ENCODE results near the gene CCL2. TPM values are rescaled to one million over a fixed set of nuclear protein-coding genes. Genes with fewer than 3 reads are reported as not detected.

The CCL2 gene
- total RNA-seq, 1 experiment from 2014 or later: not detected

GRCh38 chr17:34252095-34252443, 3.0 kb upstream of the CCL2 start:
- no peak overlapping the region for H3K4me2 ChIP-seq (ENCODE audit: low read depth, low read length, poor library complexity, severe bottlenecking)
- H3K27ac ChIP-seq (ENCODE audit: low read length): no peak overlapping the region

DNA sequence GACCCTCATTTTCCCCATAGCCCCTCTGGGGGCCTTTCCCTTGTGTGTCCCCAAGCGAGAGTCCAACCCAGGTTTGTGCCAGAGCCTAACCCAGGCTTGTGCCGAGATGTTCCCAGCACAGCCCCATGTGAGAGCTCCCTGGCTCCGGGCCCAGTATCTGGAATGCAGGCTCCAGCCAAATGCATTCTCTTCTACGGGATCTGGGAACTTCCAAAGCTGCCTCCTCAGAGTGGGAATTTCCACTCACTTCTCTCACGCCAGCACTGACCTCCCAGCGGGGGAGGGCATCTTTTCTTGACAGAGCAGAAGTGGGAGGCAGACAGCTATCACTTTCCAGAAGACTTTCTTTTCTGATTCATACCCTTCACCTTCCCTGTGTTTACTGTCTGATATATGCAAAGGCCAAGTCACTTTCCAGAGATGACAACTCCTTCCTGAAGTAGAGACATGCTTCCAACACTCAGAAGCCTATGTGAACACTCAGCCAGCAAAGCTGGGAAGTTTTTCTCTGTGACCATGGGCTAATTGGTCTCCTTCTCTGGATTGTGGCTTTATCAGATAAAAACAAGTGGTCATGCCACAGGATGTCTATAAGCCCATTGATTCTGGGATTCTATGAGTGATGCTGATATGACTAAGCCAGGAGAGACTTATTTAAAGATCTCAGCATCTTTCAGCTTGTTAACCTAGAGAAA, 2.5 kb upstream of the CCL2 start:
- Histone ChIP-seq H4K20me1 (ENCODE audit: insufficient read depth, low read depth, low read length) (no peaks in the 10 kb centered on the region), H3K27me3 (ENCODE audit: low read length) (no peaks in the 10 kb centered on the region), H3K79me2 (ENCODE audit: low read length) (no peaks in the 10 kb centered on the region), H3K4me1 (ENCODE audit: low read length) (no peaks in the 10 kb centered on the region), H2AFZ (ENCODE audit: low read length) (no peak overlapping the region), H3K4me2 (ENCODE audit: low read depth, low read length, poor library complexity, severe bottlenecking) (no peak overlapping the region), H3K4me3 (ENCODE audit: low read length) (no peak overlapping the region), H3K27ac (ENCODE audit: low read length) (no peak overlapping the region), H3K9me2 (replicated peaks; ENCODE audit: insufficient read depth, low read length) (no peaks in the 10 kb centered on the region), H3K36me3 (ENCODE audit: insufficient read depth, low read length) (no peaks in the 10 kb centered on the region), H3K9ac (ENCODE audit: low read length) (no peak overlapping the region), H3K9me3 (ENCODE audit: low read length) (no peaks in the 10 kb centered on the region)
- no peak for DNase-seq

More at GRCh38 chr17:34252095-34252443, 3.0 kb upstream of the CCL2 start:
- no peaks in the 10 kb centered on the region for H3K79me2 ChIP-seq (ENCODE audit: low read length)
- H3K9me2 ChIP-seq (replicated peaks; ENCODE audit: insufficient read depth, low read length): no peaks in the 10 kb centered on the region
- H3K27me3 ChIP-seq (ENCODE audit: low read length): no peaks in the 10 kb centered on the region
- H4K20me1 ChIP-seq (ENCODE audit: insufficient read depth, low read depth, low read length): no peaks in the 10 kb centered on the region
- H3K4me3 ChIP-seq (ENCODE audit: low read length): no peak overlapping the region
- no peak overlapping the region for H2AFZ ChIP-seq (ENCODE audit: low read length)
- no peaks in the 10 kb centered on the region for H3K36me3 ChIP-seq (ENCODE audit: insufficient read depth, low read length)
- H3K9me3 ChIP-seq (ENCODE audit: low read length): no peaks in the 10 kb centered on the region
- no peak overlapping the region for H3K9ac ChIP-seq (ENCODE audit: low read length)
- no peak for DNase-seq
- no peaks in the 10 kb centered on the region for H3K4me1 ChIP-seq (ENCODE audit: low read length)

GRCh38 chr17:34253139-34253525, 2.0 kb upstream of the CCL2 start:
- Histone ChIP-seq H3K4me2 (ENCODE audit: low read depth, low read length, poor library complexity, severe bottlenecking) (no peak overlapping the region), H3K27me3 (ENCODE audit: low read length) (no peaks in the 10 kb centered on the region), H2AFZ (ENCODE audit: low read length) (no peak overlapping the region), H3K79me2 (ENCODE audit: low read length) (no peaks in the 10 kb centered on the region), H3K9me3 (ENCODE audit: low read length) (no peaks in the 10 kb centered on the region), H3K36me3 (ENCODE audit: insufficient read depth, low read length) (no peaks in the 10 kb centered on the region), H3K9me2 (replicated peaks; ENCODE audit: insufficient read depth, low read length) (no peaks in the 10 kb centered on the region), H4K20me1 (ENCODE audit: insufficient read depth, low read depth, low read length) (no peaks in the 10 kb centered on the region), H3K27ac (ENCODE audit: low read length) (no peak overlapping the region), H3K4me3 (ENCODE audit: low read length) (no peak overlapping the region), H3K4me1 (ENCODE audit: low read length) (no peaks in the 10 kb centered on the region), H3K9ac (ENCODE audit: low read length) (no peak overlapping the region)
- DNase-seq: no peak

DNA sequence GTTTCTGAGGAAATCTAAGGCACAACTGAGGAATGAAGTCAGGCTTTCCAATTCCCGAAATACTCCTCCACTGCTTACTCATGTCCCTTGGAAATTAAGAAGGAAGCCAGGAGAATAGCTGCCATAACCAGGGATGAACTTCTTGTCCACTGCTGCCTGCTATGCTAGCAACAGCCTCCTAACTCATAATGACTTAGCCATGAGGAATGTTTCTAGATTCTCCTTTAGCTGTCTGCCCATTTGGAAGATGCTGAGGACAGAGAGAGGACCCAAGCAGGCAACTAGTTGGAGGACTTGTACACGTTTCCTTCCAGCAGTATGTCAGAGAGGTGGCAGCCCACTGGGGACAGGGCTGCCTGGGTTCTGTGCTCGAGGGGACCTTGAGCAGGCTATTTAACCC, 939 bp upstream of the CCL2 start:
- Histone ChIP-seq H3K9me3 (ENCODE audit: low read length) (no peaks in the 10 kb centered on the region), H2AFZ (ENCODE audit: low read length) (no peak overlapping the region), H3K4me2 (ENCODE audit: low read depth, low read length, poor library complexity, severe bottlenecking) (no peak overlapping the region), H3K36me3 (ENCODE audit: insufficient read depth, low read length) (no peaks in the 10 kb centered on the region), H3K9ac (ENCODE audit: low read length) (no peak overlapping the region), H3K27me3 (ENCODE audit: low read length) (no peaks in the 10 kb centered on the region), H3K4me1 (ENCODE audit: low read length) (no peaks in the 10 kb centered on the region), H4K20me1 (ENCODE audit: insufficient read depth, low read depth, low read length) (no peaks in the 10 kb centered on the region), H3K79me2 (ENCODE audit: low read length) (no peaks in the 10 kb centered on the region), H3K9me2 (replicated peaks; ENCODE audit: insufficient read depth, low read length) (no peaks in the 10 kb centered on the region), H3K4me3 (ENCODE audit: low read length) (no peak overlapping the region), H3K27ac (ENCODE audit: low read length) (no peak overlapping the region)
- no peak for DNase-seq

GRCh38 chr17:34255381-34255732, 272 bp downstream of the CCL2 start:
- no peak overlapping the region for H3K27ac ChIP-seq (ENCODE audit: low read length)
- no peak overlapping the region for H2AFZ ChIP-seq (ENCODE audit: low read length)
- no peaks in the 10 kb centered on the region for H3K36me3 ChIP-seq (ENCODE audit: insufficient read depth, low read length)
- no peak overlapping the region for H3K4me3 ChIP-seq (ENCODE audit: low read length)
- DNase-seq: no peak
- H3K79me2 ChIP-seq (ENCODE audit: low read length): no peaks in the 10 kb centered on the region
- H3K4me1 ChIP-seq (ENCODE audit: low read length): no peaks in the 10 kb centered on the region
- H3K9me3 ChIP-seq (ENCODE audit: low read length): no peaks in the 10 kb centered on the region
- H3K9me2 ChIP-seq (replicated peaks; ENCODE audit: insufficient read depth, low read length): no peaks in the 10 kb centered on the region
- H3K27me3 ChIP-seq (ENCODE audit: low read length): no peaks in the 10 kb centered on the region
- no peak overlapping the region for H3K4me2 ChIP-seq (ENCODE audit: low read depth, low read length, poor library complexity, severe bottlenecking)
- no peak overlapping the region for H3K9ac ChIP-seq (ENCODE audit: low read length)
- H4K20me1 ChIP-seq (ENCODE audit: insufficient read depth, low read depth, low read length): no peaks in the 10 kb centered on the region

GRCh38 chr17:34255841-34256240, 756 bp downstream of the CCL2 start:
- Histone ChIP-seq H3K9ac (ENCODE audit: low read length) (no peak overlapping the region), H3K27me3 (ENCODE audit: low read length) (no peaks in the 10 kb centered on the region), H3K4me3 (ENCODE audit: low read length) (no peak overlapping the region), H3K9me3 (ENCODE audit: low read length) (no peaks in the 10 kb centered on the region), H3K4me2 (ENCODE audit: low read depth, low read length, poor library complexity, severe bottlenecking) (no peak overlapping the region), H3K36me3 (ENCODE audit: insufficient read depth, low read length) (no peaks in the 10 kb centered on the region), H3K4me1 (ENCODE audit: low read length) (no peaks in the 10 kb centered on the region), H3K27ac (ENCODE audit: low read length) (no peak overlapping the region), H2AFZ (ENCODE audit: low read length) (no peak overlapping the region), H4K20me1 (ENCODE audit: insufficient read depth, low read depth, low read length) (no peaks in the 10 kb centered on the region), H3K79me2 (ENCODE audit: low read length) (no peaks in the 10 kb centered on the region), H3K9me2 (replicated peaks; ENCODE audit: insufficient read depth, low read length) (no peaks in the 10 kb centered on the region)
- no peak for DNase-seq

DNA sequence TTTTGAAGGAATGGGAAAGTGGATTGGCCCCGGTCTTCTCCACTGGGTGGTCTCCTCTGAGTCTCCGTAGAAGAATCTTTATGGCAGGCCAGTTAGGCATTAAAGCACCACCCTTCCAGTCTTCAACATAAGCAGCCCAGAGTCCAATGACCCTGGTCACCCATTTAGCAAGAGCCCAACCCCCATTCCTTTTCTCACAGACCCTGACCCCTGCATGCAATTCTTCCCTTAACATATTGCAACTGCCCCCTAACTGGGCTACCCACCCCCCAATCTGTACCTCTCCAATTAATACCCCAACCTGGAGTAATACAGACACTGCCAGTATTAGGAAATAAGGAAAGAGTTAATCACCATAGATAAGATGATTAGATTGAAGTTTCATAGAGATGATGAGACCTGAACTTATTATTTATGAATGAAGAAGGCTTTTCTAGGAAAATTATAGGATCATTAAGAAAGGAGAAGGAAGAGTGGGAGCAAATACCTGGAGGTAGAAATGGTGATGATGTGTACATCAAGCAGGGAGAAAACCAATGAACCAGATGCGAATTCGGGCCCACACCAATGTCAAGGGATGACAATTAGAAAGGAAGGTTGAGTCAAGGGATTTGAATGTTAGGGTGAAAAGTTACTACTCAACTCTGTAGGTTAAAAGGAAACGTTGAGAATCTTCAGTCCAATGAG, 2.4 kb downstream of the CCL2 start:
- DNase-seq: no peak
- no peaks in the 10 kb centered on the region for H4K20me1 ChIP-seq (ENCODE audit: insufficient read depth, low read depth, low read length)
- no peaks in the 10 kb centered on the region for H3K9me2 ChIP-seq (replicated peaks; ENCODE audit: insufficient read depth, low read length)
- no peak overlapping the region for H3K27ac ChIP-seq (ENCODE audit: low read length)
- H2AFZ ChIP-seq (ENCODE audit: low read length): no peak overlapping the region
- no peaks in the 10 kb centered on the region for H3K9me3 ChIP-seq (ENCODE audit: low read length)
- no peaks in the 10 kb centered on the region for H3K27me3 ChIP-seq (ENCODE audit: low read length)
- no peak overlapping the region for H3K4me3 ChIP-seq (ENCODE audit: low read length)
- H3K79me2 ChIP-seq (ENCODE audit: low read length): no peaks in the 10 kb centered on the region
- H3K4me2 ChIP-seq (ENCODE audit: low read depth, low read length, poor library complexity, severe bottlenecking): no peak overlapping the region
- no peaks in the 10 kb centered on the region for H3K4me1 ChIP-seq (ENCODE audit: low read length)
- H3K36me3 ChIP-seq (ENCODE audit: insufficient read depth, low read length): no peaks in the 10 kb centered on the region
- no peak overlapping the region for H3K9ac ChIP-seq (ENCODE audit: low read length)

- Histone ChIP-seq H2AFZ (ENCODE audit: low read length) (no peak overlapping the region), H3K4me2 (ENCODE audit: low read depth, low read length, poor library complexity, severe bottlenecking) (no peak overlapping the region), H3K9me2 (replicated peaks; ENCODE audit: insufficient read depth, low read length) (no peaks in the 10 kb centered on the region), H3K4me1 (ENCODE audit: low read length) (no peaks in the 10 kb centered on the region), H3K9me3 (ENCODE audit: low read length) (no peaks in the 10 kb centered on the region), H3K27ac (ENCODE audit: low read length) (no peak overlapping the region), H3K4me3 (ENCODE audit: low read length) (no peak overlapping the region), H3K9ac (ENCODE audit: low read length) (no peak overlapping the region), H3K36me3 (ENCODE audit: insufficient read depth, low read length) (no peaks in the 10 kb centered on the region), H3K27me3 (ENCODE audit: low read length) (no peaks in the 10 kb centered on the region), H4K20me1 (ENCODE audit: insufficient read depth, low read depth, low read length) (no peaks in the 10 kb centered on the region), H3K79me2 (ENCODE audit: low read length) (no peaks in the 10 kb centered on the region)
- no peak for DNase-seq
Measured at GRCh38 chr17:34257986-34258326, 2.9 kb downstream of the CCL2 start.
